Measurements from ENCODE around the gene TRIM2.

The TRIM2 gene

GRCh38 chr4:153372967-153373562, 168.8 kb downstream of the TRIM2 start:
- Histone ChIP-seq H3K9me3 (ENCODE audit: control insufficient read depth, low read length) (peaks cover 3% of the 10 kb centered on the region), H3K36me3 (ENCODE audit: control insufficient read depth, insufficient read depth, low read length) (peaks cover 31% of the 10 kb centered on the region), H3K27ac (ENCODE audit: low read depth, low read length, severe bottlenecking) (no peak overlapping the region), H3K4me1 (ENCODE audit: control insufficient read depth, insufficient read depth, low read length, poor library complexity, severe bottlenecking) (no peaks in the 10 kb centered on the region), H3K4me3 (ENCODE audit: extremely low read depth, insufficient read depth, low read length, poor library complexity, severe bottlenecking) (no peak overlapping the region)
- WGBS, 2 experiments (ENCODE audit: insufficient coverage in 2 of 2), result no CpG with 5 or more reads among the region's 1 CpG

GRCh38 chr4:153374442-153374841, 170.2 kb downstream of the TRIM2 start:
- WGBS, 2 experiments (ENCODE audit: insufficient coverage in 2 of 2), result 100% methylated on average over 2 of the region's 2 CpGs; no CpG with 5 or more reads in 1 of the 2 experiments
- Histone ChIP-seq H3K27ac (ENCODE audit: low read depth, low read length, severe bottlenecking) (no peak overlapping the region), H3K4me1 (ENCODE audit: control insufficient read depth, insufficient read depth, low read length, poor library complexity, severe bottlenecking) (no peaks in the 10 kb centered on the region), H3K4me3 (ENCODE audit: extremely low read depth, insufficient read depth, low read length, poor library complexity, severe bottlenecking) (no peak overlapping the region), H3K36me3 (ENCODE audit: control insufficient read depth, insufficient read depth, low read length) (peaks cover 28% of the 10 kb centered on the region), H3K9me3 (ENCODE audit: control insufficient read depth, low read length) (peaks cover 3% of the 10 kb centered on the region)

GRCh38 chr4:153375303-153375702, 171.1 kb downstream of the TRIM2 start:
- Histone ChIP-seq H3K4me3 (ENCODE audit: extremely low read depth, insufficient read depth, low read length, poor library complexity, severe bottlenecking) (no peak overlapping the region), H3K4me1 (ENCODE audit: control insufficient read depth, insufficient read depth, low read length, poor library complexity, severe bottlenecking) (no peaks in the 10 kb centered on the region), H3K36me3 (ENCODE audit: control insufficient read depth, insufficient read depth, low read length) (peaks cover 19% of the 10 kb centered on the region), H3K9me3 (ENCODE audit: control insufficient read depth, low read length) (peaks cover 3% of the 10 kb centered on the region), H3K27ac (ENCODE audit: low read depth, low read length, severe bottlenecking) (no peak overlapping the region)
- 88% methylated on average over 1 of the region's 1 CpG; no CpG with 5 or more reads in 1 of the 2 experiments for WGBS, 2 experiments (ENCODE audit: insufficient coverage in 2 of 2)

- Histone ChIP-seq H3K9me3 (ENCODE audit: control insufficient read depth, low read length) (no peaks in the 10 kb centered on the region), H3K27ac (ENCODE audit: low read depth, low read length, severe bottlenecking) (no peak overlapping the region), H3K36me3 (ENCODE audit: control insufficient read depth, insufficient read depth, low read length) (no peaks in the 10 kb centered on the region), H3K4me3 (ENCODE audit: extremely low read depth, insufficient read depth, low read length, poor library complexity, severe bottlenecking) (no peak overlapping the region), H3K4me1 (ENCODE audit: control insufficient read depth, insufficient read depth, low read length, poor library complexity, severe bottlenecking) (no peaks in the 10 kb centered on the region)
- WGBS, 2 experiments (ENCODE audit: insufficient coverage in 2 of 2), result 73 to 98% methylated on average over 3 to 4 of the region's 4 CpGs
Observed at GRCh38 chr4:153383131-153383530, 178.9 kb downstream of the TRIM2 start.

- Histone ChIP-seq H3K4me3 (ENCODE audit: extremely low read depth, insufficient read depth, low read length, poor library complexity, severe bottlenecking) (no peak overlapping the region), H3K4me1 (ENCODE audit: control insufficient read depth, insufficient read depth, low read length, poor library complexity, severe bottlenecking) (no peaks in the 10 kb centered on the region), H3K9me3 (ENCODE audit: control insufficient read depth, low read length) (no peaks in the 10 kb centered on the region), H3K36me3 (ENCODE audit: control insufficient read depth, insufficient read depth, low read length) (no peaks in the 10 kb centered on the region), H3K27ac (ENCODE audit: low read depth, low read length, severe bottlenecking) (no peak overlapping the region)
- 80% methylated on average over 1 of the region's 1 CpG; no CpG with 5 or more reads in 1 of the 2 experiments for WGBS, 2 experiments (ENCODE audit: insufficient coverage in 2 of 2)
Observed at GRCh38 chr4:153384160-153384559, 179.9 kb downstream of the TRIM2 start.

GRCh38 chr4:153385784-153386183, 181.5 kb downstream of the TRIM2 start:
- no peak overlapping the region for H3K27ac ChIP-seq (ENCODE audit: low read depth, low read length, severe bottlenecking)
- H3K4me3 ChIP-seq (ENCODE audit: extremely low read depth, insufficient read depth, low read length, poor library complexity, severe bottlenecking), result no peak overlapping the region
- H3K4me1 ChIP-seq (ENCODE audit: control insufficient read depth, insufficient read depth, low read length, poor library complexity, severe bottlenecking), result no peaks in the 10 kb centered on the region
- H3K36me3 ChIP-seq (ENCODE audit: control insufficient read depth, insufficient read depth, low read length), result no peaks in the 10 kb centered on the region
- H3K9me3 ChIP-seq (ENCODE audit: control insufficient read depth, low read length), result no peaks in the 10 kb centered on the region
- WGBS, 2 experiments (ENCODE audit: insufficient coverage in 2 of 2), result 83 to 100% methylated on average over 1 of the region's 2 CpGs

GRCh38 chr4:153387981-153388380, 183.7 kb downstream of the TRIM2 start:
- H3K4me3 ChIP-seq (ENCODE audit: extremely low read depth, insufficient read depth, low read length, poor library complexity, severe bottlenecking), result no peak overlapping the region
- no peaks in the 10 kb centered on the region for H3K9me3 ChIP-seq (ENCODE audit: control insufficient read depth, low read length)
- no peaks in the 10 kb centered on the region for H3K36me3 ChIP-seq (ENCODE audit: control insufficient read depth, insufficient read depth, low read length)
- H3K27ac ChIP-seq (ENCODE audit: low read depth, low read length, severe bottlenecking), result no peak overlapping the region
- no peaks in the 10 kb centered on the region for H3K4me1 ChIP-seq (ENCODE audit: control insufficient read depth, insufficient read depth, low read length, poor library complexity, severe bottlenecking)
- 96 to 100% methylated on average over 1 to 3 of the region's 4 CpGs for WGBS, 2 experiments (ENCODE audit: insufficient coverage in 2 of 2)

All from mesodermal cell (in vitro differentiated cells).